K562 (cell line): Measurements from ENCODE around the gene WWOX. TPM values are rescaled to one million over a fixed set of nuclear protein-coding genes. Genes with fewer than 3 reads are reported as not detected.

ENCODE experiments used
- ATAC-seq: fragments of 200-7000 bp; cut with Tn5 transposase; 3 replicates; pipeline ENCODE4 v1.9.1; 2020; ENCODE audit warnings: moderate library complexity
- BruUV-seq: library from RNA; stranded (reverse); fragments of 400-500 nt; replicated peaks from 2 replicates; lab custom pipeline; 2021; lab: Mats Ljungman, UMichigan
- CTCF ChIA-PET: fragments of 300-600 bp; formaldehyde crosslinking; extraction: SDS; loops from one replicate; lab custom pipeline; 2021; ENCODE audit warnings: low intra/inter-chr PET ratio; lab: Yijun Ruan, JAX
- POLR2A ChIA-PET: fragments of 300-600, 350-650 bp; sonication (Branson Sonifier 250); formaldehyde crosslinking; extraction: SDS; loops from one replicate; lab custom pipeline; 2021; ENCODE audit warnings: antibody characterized with exemption, inconsistent platforms; lab: Yijun Ruan, JAX
- DNase-seq, 4 experiments: peaks; one replicate each; pipeline versions ENCODE4 v3.0.0 to v3.0.0-alpha.2; 2011 to 2018; ENCODE audit warnings: low spot score in 3 of 4, mixed read lengths in 3 of 4; ENCODE audit errors: extremely low read depth in 1 of 4
- FAIRE-seq: peaks from 2 replicates; lab custom pipeline; 2011; peaks lifted over from hg19 to GRCh38; lab: Jason Lieb, UNC
- H2AFZ ChIP-seq: 2 replicates; pipeline ENCODE4 v1.6.0; 2011; ENCODE audit warnings: low read depth, low read length, control low read depth, inconsistent platforms
- H3K27ac ChIP-seq: fragments of 200-600 bp; 3 replicates; pipeline ENCODE4 v1.8.0; 2011; ENCODE audit warnings: low read depth, mild to moderate bottlenecking, control low read depth, inconsistent platforms, low read length, moderate library complexity, mixed read lengths; ENCODE audit errors: extremely low read depth
- H3K27me3 ChIP-seq, 2 experiments: fragments of 300-600 bp in 1 of 2; 2 replicates in 1 of 2; 3 replicates in 1 of 2; pipeline versions ENCODE4 v1.6.0 to v1.8.0; 2011; ENCODE audit warnings: inconsistent platforms in 2 of 2, low read length in 2 of 2, mild to moderate bottlenecking in 1 of 2, mixed read lengths in 1 of 2, moderate library complexity in 1 of 2; ENCODE audit not compliant: control insufficient read depth in 2 of 2, insufficient read depth in 2 of 2
- H3K36me3 ChIP-seq: fragments of 300-600 bp; 3 replicates; pipeline ENCODE4 v1.8.0; 2011; ENCODE audit warnings: mild to moderate bottlenecking, low read length, inconsistent platforms; ENCODE audit not compliant: control insufficient read depth, insufficient read depth
- H3K4me1 ChIP-seq, 2 experiments: fragments of 200-600 bp in 1 of 2; replicated peaks in 1 of 2; 2 replicates in 1 of 2; 3 replicates in 1 of 2; pipeline versions ENCODE4 v1.5.1 to v1.8.0; 2011; ENCODE audit warnings: inconsistent platforms in 2 of 2, low read length in 2 of 2, mild to moderate bottlenecking in 1 of 2, mixed read lengths in 1 of 2, moderate library complexity in 1 of 2; ENCODE audit not compliant: control insufficient read depth in 2 of 2, insufficient read depth in 2 of 2
- H3K4me2 ChIP-seq: 2 replicates; pipeline ENCODE4 v1.6.1; 2011; ENCODE audit warnings: low read length, control low read depth, inconsistent platforms, mixed read lengths; ENCODE audit not compliant: insufficient read depth
- H3K4me3 ChIP-seq: fragments of 200-600 bp; sonication (generic), shearing (Covaris generic); 2 replicates; pipeline ENCODE4 v1.5.1; 2016; ENCODE audit warnings: control low read depth, inconsistent platforms
- H3K79me2 ChIP-seq: fragments of 200-600 bp; 3 replicates; pipeline ENCODE4 v1.8.0; 2011; ENCODE audit warnings: low read length, inconsistent platforms; ENCODE audit not compliant: control insufficient read depth, insufficient read depth
- H3K9ac ChIP-seq, 2 experiments: 2 replicates each; pipeline versions ENCODE4 v1.6.0 to v1.6.1; 2011; ENCODE audit warnings: low read depth in 2 of 2, low read length in 2 of 2, control low read depth in 1 of 2, inconsistent platforms in 1 of 2, mild to moderate bottlenecking in 1 of 2, mixed read lengths in 1 of 2; ENCODE audit not compliant: insufficient read depth in 1 of 2
- H3K9me1 ChIP-seq: one replicate; pipeline ENCODE4 v1.6.0; 2011; ENCODE audit warnings: inconsistent platforms, mild to moderate bottlenecking, low read length, moderate library complexity; ENCODE audit not compliant: control insufficient read depth, insufficient read depth
- H3K9me3 ChIP-seq: replicated peaks from 2 replicates; pipeline ENCODE4 v1.5.1; 2011; ENCODE audit warnings: low read depth, low read length, inconsistent platforms; ENCODE audit not compliant: control insufficient read depth, insufficient read depth
- H4K20me1 ChIP-seq: replicated peaks from 2 replicates; pipeline ENCODE4 v1.6.1; 2011; ENCODE audit warnings: low read length, inconsistent platforms, mixed read lengths; ENCODE audit not compliant: control insufficient read depth, insufficient read depth
- GABPB1 ChIP-seq: sonication (generic); formaldehyde crosslinking; IDR thresholded peaks from 2 replicates; pipeline ENCODE4 v1.8.0; 2022; ENCODE audit warnings: mild to moderate bottlenecking, missing genetic modification reagents
- HMBOX1 ChIP-seq: sonication (generic); IDR thresholded peaks from 2 replicates; pipeline ENCODE4 v1.6.1; 2016
- L3MBTL2 ChIP-seq: fragments of 450-650 bp; IDR thresholded peaks from 2 replicates; pipeline ENCODE4 v1.6.1; 2016; ENCODE audit warnings: mild to moderate bottlenecking, moderate library complexity
- MTA2 ChIP-seq: fragments of 450-650 bp; IDR thresholded peaks from 2 replicates; pipeline ENCODE4 v1.6.1; 2016; ENCODE audit warnings: low read depth
- NCOA1 ChIP-seq: fragments of 450-650 bp; IDR thresholded peaks from 2 replicates; pipeline ENCODE4 v1.6.1; 2016; ENCODE audit warnings: low read depth
- POU5F1 ChIP-seq: fragments of 150-350 bp; IDR thresholded peaks from 2 replicates; pipeline ENCODE4 v1.6.1; 2014; ENCODE audit warnings: borderline replicate concordance, low read length, low read depth, mild to moderate bottlenecking; ENCODE audit not compliant: partially characterized antibody
- SMARCB1 ChIP-seq: IDR thresholded peaks from 2 replicates; pipeline ENCODE4 v1.6.1; 2011; ENCODE audit warnings: improper control_type of control experiment, low read depth; ENCODE audit not compliant: insufficient read length
- SUPT5H ChIP-seq: fragments of 450-650 bp; IDR thresholded peaks from 2 replicates; pipeline ENCODE4 v1.6.1; 2016
- TRIM25 ChIP-seq: fragments of 450-650 bp; IDR thresholded peaks from 2 replicates; pipeline ENCODE4 v1.7.0; 2016; ENCODE audit warnings: borderline replicate concordance
- ZBTB2 ChIP-seq: fragments of 450-650 bp; IDR thresholded peaks from 2 replicates; pipeline ENCODE4 v1.6.1; 2016; ENCODE audit warnings: antibody characterized with exemption
- ZNF217 ChIP-seq: sonication (generic); formaldehyde crosslinking; IDR thresholded peaks from 2 replicates; pipeline ENCODE4 v1.8.0; 2022; ENCODE audit warnings: mild to moderate bottlenecking, missing genetic modification reagents
- WGBS: fragments of 100-300 bp; shearing (Covaris generic); methylation state at CpG from one replicate; pipeline ENCODE4 v1.1.6; 2016; ENCODE audit warnings: low coverage, mixed read lengths; ENCODE audit not compliant: insufficient coverage; ENCODE audit errors: missing lambda C conversion rate; 5-methylcytosine and 5-hydroxymethylcytosine counted together
- in situ Hi-C: fragments of 300-500 bp; cut with MboI; formaldehyde crosslinking; loops from 4 replicates; pipeline ENCODE4 v1.15.0; 2018; ENCODE audit warnings: inconsistent platforms, mixed read lengths
- intact Hi-C: fragments of 100-400 bp; cut with micrococcal nuclease; formaldehyde crosslinking; loops from 2 replicates; pipeline ENCODE4 v1.14.2; 2022
- polyA plus RNA-seq, 8 experiments: library from polyadenylated mRNA; depleted of rRNA in 4 of 8; stranded (reverse) in 5 of 8; unstranded in 3 of 8; fragments of >200 nt; fragmentation: Nextera tagmentation in 2 of 8; fragmentation: Illumina TruSeq in 1 of 8; extraction: Ambion mirVana in 2 of 8; extraction: Trizol in 1 of 8; gene quantifications; 2 replicates each; pipeline versions ENCODE4 v1.2.1 to v1.2.3, GENCODE V29; 2011 to 2014; ENCODE audit warnings: inconsistent platforms in 1 of 8, missing spikeins in 1 of 8
- total RNA-seq, 7 experiments: library from RNA; depleted of rRNA in 6 of 7; stranded (reverse); fragments of >200 nt in 6 of 7; fragmentation: Illumina TruSeq in 2 of 7; extraction: Trizol in 2 of 7; gene quantifications; 2 replicates each; pipeline versions ENCODE4 v1.2.1 to v1.2.3, GENCODE V29; 2011 to 2021; ENCODE audit warnings: low replicate concordance in 1 of 7
- TF ChIP-seq, protein P1 (sequence below): fragments of 250-450 bp; sonication (Bioruptor Pico); IDR thresholded peaks from 2 replicates; pipeline ENCODE4 v1.5.0; 2021
- TF ChIP-seq, protein P2 (sequence below): IDR thresholded peaks from 3 replicates; pipeline ENCODE4 v1.6.1; 2011; ENCODE audit warnings: borderline replicate concordance, mild to moderate bottlenecking, moderate library complexity; ENCODE audit not compliant: insufficient read length; ENCODE audit errors: extremely low read depth

WWOX gene
- total and polyA plus RNA-seq, 9 of the 15 experiments (the other 6 are each of a cell fraction or from before 2014, with no cell fraction given) = 1.6 to 22.7 (median 8.1) TPM

DNA sequence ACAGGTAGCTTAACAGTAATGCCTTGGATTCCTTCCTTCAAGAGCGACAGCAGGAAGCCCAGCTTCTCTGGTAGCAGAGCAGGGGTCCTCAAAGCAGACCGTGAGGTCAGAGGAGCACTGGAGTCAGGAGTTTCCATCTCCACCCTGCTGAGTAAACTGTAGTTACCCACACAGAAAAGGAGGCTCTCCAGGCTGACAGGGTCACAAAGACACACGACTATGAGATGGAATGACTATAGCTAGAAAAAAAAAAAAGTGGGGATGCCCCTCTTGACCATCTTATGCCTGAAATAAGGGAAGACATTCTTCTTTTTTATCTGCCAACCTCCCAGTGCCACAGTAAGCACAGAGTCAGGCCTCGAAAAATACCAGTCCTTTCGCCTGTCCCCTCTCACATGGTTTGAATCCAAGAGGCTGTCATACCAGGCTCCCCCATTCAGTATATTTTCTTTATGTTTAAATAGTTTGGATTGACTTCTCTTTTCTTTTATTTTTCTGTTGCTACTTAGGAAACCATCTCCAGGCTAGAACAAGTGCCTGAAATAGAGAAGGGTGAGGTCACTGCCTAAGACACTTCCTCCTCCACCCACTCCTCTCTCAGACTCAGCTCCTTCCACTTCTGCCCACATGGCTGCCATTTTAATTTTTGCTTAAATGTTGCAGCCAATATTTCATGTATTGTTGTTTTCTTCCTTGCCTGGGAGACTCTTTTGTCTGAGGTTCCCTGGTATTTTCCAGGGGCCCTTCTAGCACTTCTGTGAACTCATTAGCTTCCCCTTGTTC, 793.7 kb downstream of the WWOX start:
- no peaks in the 10 kb centered on the region for H3K79me2 ChIP-seq
- H4K20me1 ChIP-seq = no peaks in the 10 kb centered on the region
- H3K4me2 ChIP-seq = no peak overlapping the region
- no peak overlapping the region for H3K27ac ChIP-seq
- ChIA-PET CTCF (no interaction called here), POLR2A (interaction anchor here (0.7 kb wide), 1 partner anchor 321 kb away, joined by 3 read pairs; no protein-coding TSS in a partner anchor)
- intact Hi-C loops = no loop called here
- H3K9me3 ChIP-seq = no peaks in the 10 kb centered on the region
- H3K27me3 ChIP-seq = peaks cover 0 to 8% of the 10 kb centered on the region in 2 experiments; a peak in 2 of 5 replicates
- no peak overlapping the region for H3K4me3 ChIP-seq
- no peaks in the 10 kb centered on the region for H3K36me3 ChIP-seq
- TF ChIP-seq ZBTB2 (no peak), TRIM25 (no peak), HMBOX1 (no peak), NCOA1 (no peak), L3MBTL2 (no peak), POU5F1 (no peak), MTA2 (no peak), ZNF217 (CRISPR knock-in tag) (no peak), SUPT5H (no peak), SMARCB1 (no peak), GABPB1 (CRISPR knock-in tag) (no peak)
- TF ChIP-seq, protein P1, sequence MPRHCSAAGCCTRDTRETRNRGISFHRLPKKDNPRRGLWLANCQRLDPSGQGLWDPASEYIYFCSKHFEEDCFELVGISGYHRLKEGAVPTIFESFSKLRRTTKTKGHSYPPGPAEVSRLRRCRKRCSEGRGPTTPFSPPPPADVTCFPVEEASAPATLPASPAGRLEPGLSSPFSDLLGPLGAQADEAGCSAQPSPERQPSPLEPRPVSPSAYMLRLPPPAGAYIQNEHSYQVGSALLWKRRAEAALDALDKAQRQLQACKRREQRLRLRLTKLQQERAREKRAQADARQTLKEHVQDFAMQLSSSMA (CRISPR knock-in tag) = no peak
- TF ChIP-seq, protein P2, sequence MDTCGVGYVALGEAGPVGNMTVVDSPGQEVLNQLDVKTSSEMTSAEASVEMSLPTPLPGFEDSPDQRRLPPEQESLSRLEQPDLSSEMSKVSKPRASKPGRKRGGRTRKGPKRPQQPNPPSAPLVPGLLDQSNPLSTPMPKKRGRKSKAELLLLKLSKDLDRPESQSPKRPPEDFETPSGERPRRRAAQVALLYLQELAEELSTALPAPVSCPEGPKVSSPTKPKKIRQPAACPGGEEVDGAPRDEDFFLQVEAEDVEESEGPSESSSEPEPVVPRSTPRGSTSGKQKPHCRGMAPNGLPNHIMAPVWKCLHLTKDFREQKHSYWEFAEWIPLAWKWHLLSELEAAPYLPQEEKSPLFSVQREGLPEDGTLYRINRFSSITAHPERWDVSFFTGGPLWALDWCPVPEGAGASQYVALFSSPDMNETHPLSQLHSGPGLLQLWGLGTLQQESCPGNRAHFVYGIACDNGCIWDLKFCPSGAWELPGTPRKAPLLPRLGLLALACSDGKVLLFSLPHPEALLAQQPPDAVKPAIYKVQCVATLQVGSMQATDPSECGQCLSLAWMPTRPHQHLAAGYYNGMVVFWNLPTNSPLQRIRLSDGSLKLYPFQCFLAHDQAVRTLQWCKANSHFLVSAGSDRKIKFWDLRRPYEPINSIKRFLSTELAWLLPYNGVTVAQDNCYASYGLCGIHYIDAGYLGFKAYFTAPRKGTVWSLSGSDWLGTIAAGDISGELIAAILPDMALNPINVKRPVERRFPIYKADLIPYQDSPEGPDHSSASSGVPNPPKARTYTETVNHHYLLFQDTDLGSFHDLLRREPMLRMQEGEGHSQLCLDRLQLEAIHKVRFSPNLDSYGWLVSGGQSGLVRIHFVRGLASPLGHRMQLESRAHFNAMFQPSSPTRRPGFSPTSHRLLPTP = no peak
- ATAC-seq (no peak), DNase-seq (no peak), FAIRE-seq (no peak)
- no peak overlapping the region for H3K9ac ChIP-seq
- BruUV-seq = no TSS peak
- WGBS = 0% methylated on average over 5 of the region's 5 CpGs
- H2AFZ ChIP-seq = no peak overlapping the region
- in situ Hi-C loops = no loop called here
- H3K4me1 ChIP-seq = no peaks in the 10 kb centered on the region
- no peaks in the 10 kb centered on the region for H3K9me1 ChIP-seq
